ENCODE results near the gene C8B. TPM values are rescaled to one million over a fixed set of nuclear protein-coding genes. Genes with fewer than 3 reads are reported as not detected.
A peak's percentile ranks its signal among the peaks of the same experiment; 100 is the strongest.

Gene C8B
- total RNA-seq, 1 experiment from 2014 or later = not detected

- no peak overlapping the region for H2AFZ ChIP-seq (ENCODE audit: low read length)
- no peak overlapping the region for H3K4ac ChIP-seq (ENCODE audit: low read depth, low read length)
- no peak overlapping the region for H3K27ac ChIP-seq (ENCODE audit: insufficient read length, low read depth, low read length)
- no peak overlapping the region for H3K14ac ChIP-seq (ENCODE audit: insufficient read depth, low read length)
- H3K79me2 ChIP-seq (ENCODE audit: insufficient read depth, low read length) = no peaks in the 10 kb centered on the region
- peak; percentile 39 for DNase-seq
- H3K18ac ChIP-seq (ENCODE audit: insufficient read length, low read depth, low read length) = no peak overlapping the region
- H2BK20ac ChIP-seq (ENCODE audit: low read depth, low read length, poor library complexity, severe bottlenecking) = no peak overlapping the region
- no peak overlapping the region for H2BK5ac ChIP-seq (ENCODE audit: insufficient read length, low read length)
- no peaks in the 10 kb centered on the region for H3K9me3 ChIP-seq (ENCODE audit: control insufficient read depth, low read depth, low read length)
- no peaks in the 10 kb centered on the region for H3K36me3 Mint-ChIP-seq (ENCODE audit: insufficient read depth in 1 of 3, low read depth in 3 of 3)
- H3K9ac ChIP-seq (ENCODE audit: extremely low read depth, insufficient read length, low read length) = no peak overlapping the region
- H2BK120ac ChIP-seq (ENCODE audit: low read depth, low read length, poor library complexity, severe bottlenecking) = no peak overlapping the region
- no peaks in the 10 kb centered on the region; a peak in 1 of 5 replicates for H3K9me3 Mint-ChIP-seq
- no peak overlapping the region for H3K4me3 Mint-ChIP-seq
- no peaks in the 10 kb centered on the region for H3K4me1 ChIP-seq (ENCODE audit: insufficient read depth, low read length)
- peaks cover 3% of the 10 kb centered on the region; the same call in 1 of the 2 replicates for H3K27me3 Mint-ChIP-seq (ENCODE audit: low read depth)
- H3K79me1 ChIP-seq (ENCODE audit: insufficient read depth, low read depth, low read length, poor library complexity, severe bottlenecking) = no peaks in the 10 kb centered on the region
- H4K91ac ChIP-seq (ENCODE audit: insufficient read length, low read depth, low read length) = no peak overlapping the region
- no peak overlapping the region for H2BK12ac ChIP-seq (ENCODE audit: insufficient read length, low read depth, low read length)
- H3K4me2 ChIP-seq (ENCODE audit: insufficient read depth, insufficient read length, low read length) = no peak overlapping the region
- H3K23me2 ChIP-seq (ENCODE audit: insufficient read length, low read depth, low read length, poor library complexity, severe bottlenecking) = no peaks in the 10 kb centered on the region
- no peak overlapping the region for H3K56ac ChIP-seq (ENCODE audit: insufficient read length, low read depth, low read length)
- H4K8ac ChIP-seq (replicated peaks; ENCODE audit: insufficient read length, low read depth, low read length) = no peak overlapping the region
- peak; percentile 43; the same call in 2 of the 3 replicates for TF ChIP-seq CTCF (conservative IDR thresholded peaks at IDR 0.05)
- H3K23ac ChIP-seq (ENCODE audit: insufficient read length, low read depth, low read length) = no peak overlapping the region
- WGBS (ENCODE audit: extremely low coverage, insufficient read length, low lambda C conversion rate) = no CpG with 5 or more reads among the region's 5 CpGs
- H3T11ph ChIP-seq (ENCODE audit: low read length) = no peak overlapping the region
- H4K20me1 ChIP-seq (ENCODE audit: control insufficient read depth, insufficient read depth, insufficient read length) = no peaks in the 10 kb centered on the region
- H2BK15ac ChIP-seq (ENCODE audit: low read depth, low read length) = no peak overlapping the region
- no peak overlapping the region for H3K27ac Mint-ChIP-seq
- 0 out of 4 replicates have a peak, but pooled peaks cover 0 to 3% of the 10 kb centered on the region in 2 experiments for H3K4me1 Mint-ChIP-seq
- no peaks in the 10 kb centered on the region for H3K27me3 ChIP-seq (ENCODE audit: insufficient read depth, low read length)
- no peak overlapping the region for H4K5ac ChIP-seq (ENCODE audit: insufficient read length, low read depth, low read length)
- H2AK5ac ChIP-seq (ENCODE audit: insufficient read length, low read length) = no peak overlapping the region
These were observed 13.0 kb upstream of the C8B start for GRCh38 chr1:56978819-56979218.

Measured in H9 (cell line).